NCI-H526 (cell line): Measurements from ENCODE around the gene MATCAP1.

Source experiments
- DNase-seq, 2 experiments: peaks; one replicate each; lab custom pipeline; 2025; lab: John Stamatoyannopoulos, UW

MATCAP1 gene

GRCh38 chr16:67128417-67128816 is 55.3 kb downstream of the MATCAP1 start:
- DNase-seq, result no peak
